KBM-7 (cell line): ENCODE measurements around the gene FHL3.

Experiments used
- DNase-seq: peaks from one replicate; pipeline ENCODE4 v3.0.0-alpha.2; 2015
- in situ Hi-C: fragments of 300-500 bp; cut with MboI; formaldehyde crosslinking; loops from 2 replicates; pipeline ENCODE4 v1.14.3; 2020; ENCODE audit warnings: low sequenced_read_pairs, low pct_unique_long_range_greater_than_20kb, mixed read lengths

Gene FHL3

GRCh38 chr1:38018864-38019343 is 13.6 kb upstream of the FHL3 start:
- peak; percentile 58 for DNase-seq
- in situ Hi-C loops = no loop called here

- DNase-seq = no peak
- in situ Hi-C loops = no loop called here
Observed at GRCh38 chr1:38015978-38016725, 10.8 kb upstream of the FHL3 start.

GRCh38 chr1:38014724-38015424 is 9.6 kb upstream of the FHL3 start:
- in situ Hi-C loops = no loop called here

GRCh38 chr1:38014171-38014570 is 8.9 kb upstream of the FHL3 start:
- no peak for DNase-seq
- in situ Hi-C loops = no loop called here

More at GRCh38 chr1:38014724-38015424, 9.6 kb upstream of the FHL3 start:
- DNase-seq = no peak

GRCh38 chr1:38013227-38013622 is 7.9 kb upstream of the FHL3 start:
- no peak for DNase-seq
- in situ Hi-C loops = no loop called here

GRCh38 chr1:38012363-38013226 is 7.3 kb upstream of the FHL3 start, which contains the start of gene UTP11:
TSS of gene UTP11 (plus strand) at chr1:38012734. CDS start at chr1:38012803, 69 bp downstream.
- peak; percentile 97 for DNase-seq
- in situ Hi-C loops = no loop called here

- DNase-seq = no peak
- in situ Hi-C loops = no loop called here
Observed at GRCh38 chr1:38009841-38010180, 4.5 kb upstream of the FHL3 start.

GRCh38 chr1:38009088-38009840 is 4.0 kb upstream of the FHL3 start:
- peak; percentile 83 for DNase-seq
- in situ Hi-C loops = no loop called here

GRCh38 chr1:38006008-38006828 is 904 bp upstream of the FHL3 start:
- DNase-seq = no peak
- in situ Hi-C loops = no loop called here

- DNase-seq = no peak
- in situ Hi-C loops = no loop called here
Observed at GRCh38 chr1:38004284-38005108, 818 bp downstream of the FHL3 start.

- DNase-seq = peak; percentile 40
- in situ Hi-C loops = no loop called here
Observed at GRCh38 chr1:38003261-38004250, 1.8 kb downstream of the FHL3 start.

- in situ Hi-C loops = no loop called here
- DNase-seq = peak; percentile 39
Observed at GRCh38 chr1:38000529-38001455, 4.5 kb downstream of the FHL3 start.

GRCh38 chr1:38000233-38000528 is 5.1 kb downstream of the FHL3 start:
- no peak for DNase-seq

GRCh38 chr1:37999430-38000232 is 5.7 kb downstream of the FHL3 start:
- peak; percentile 84 for DNase-seq
- in situ Hi-C loops = no loop called here

More at GRCh38 chr1:38000233-38000528, 5.1 kb downstream of the FHL3 start:
- in situ Hi-C loops = no loop called here
